Omental fat pad (tissue), 4 donors: ENCODE results near the gene HNRNPA1L2. TPM values are rescaled to one million over a fixed set of nuclear protein-coding genes. Genes with fewer than 3 reads are reported as not detected.
"Not testable (repeated sequence)": the region's sequence is repeated elsewhere in the genome, so short reads cannot be mapped to it uniquely, and the experiment has no call there.

ENCODE experiments used
- ATAC-seq: fragments of 150-250 bp; one replicate; pipeline ENCODE4 v1.9.1; 2016; ENCODE audit warnings: mild to moderate bottlenecking, moderate library complexity; ENCODE audit not compliant: low FRiP score
- DNase-seq: peaks from one replicate; pipeline ENCODE4 v3.0.0-alpha.2; 2019; ENCODE audit warnings: low spot score
- total RNA-seq, 4 donors: library from RNA; depleted of rRNA; stranded (reverse); fragments of >200 nt; gene quantifications; one replicate each; pipeline ENCODE4 v1.1.0, GENCODE V29; 2016
- TF ChIP-seq, protein P1 (sequence below), 3 donors: fragments of 450-650 bp; IDR thresholded peaks; one replicate each; pipeline ENCODE4 v1.5.1; 2016 to 2017; ENCODE audit warnings: antibody characterized with exemption in 3 of 3, mild to moderate bottlenecking in 3 of 3, moderate library complexity in 2 of 3

HNRNPA1L2 gene
- total RNA-seq, result 1 to 10 TPM; 1.1 to 5.2 (median 3.6) TPM

DNA sequence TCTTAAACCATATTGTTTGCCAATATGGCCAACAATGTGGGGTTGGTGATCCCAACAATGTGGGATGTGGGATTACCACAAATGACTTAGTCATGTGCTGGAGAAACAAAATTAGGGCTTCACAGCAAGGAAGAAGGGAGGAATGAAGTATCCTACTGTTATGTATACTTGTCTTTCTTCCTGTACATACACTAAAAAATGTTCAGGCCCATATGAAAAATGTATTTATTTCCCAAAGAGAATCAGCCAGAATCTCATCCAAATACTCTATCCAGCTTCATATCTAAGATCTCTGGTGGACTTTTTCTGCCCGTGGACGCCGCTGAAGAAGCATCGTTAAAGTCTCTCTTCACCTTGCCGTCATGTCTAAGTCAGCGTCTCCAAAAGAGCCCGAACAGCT is at the start of gene HNRNPA1L2:
Gene HNRNPA1L2 (plus strand): TSS at position 301 of the 400 bp plus-strand sequence. CDS start 62 bp downstream, at position 363.
- no peak for DNase-seq
- no peak for ATAC-seq
- TF ChIP-seq, protein P1, sequence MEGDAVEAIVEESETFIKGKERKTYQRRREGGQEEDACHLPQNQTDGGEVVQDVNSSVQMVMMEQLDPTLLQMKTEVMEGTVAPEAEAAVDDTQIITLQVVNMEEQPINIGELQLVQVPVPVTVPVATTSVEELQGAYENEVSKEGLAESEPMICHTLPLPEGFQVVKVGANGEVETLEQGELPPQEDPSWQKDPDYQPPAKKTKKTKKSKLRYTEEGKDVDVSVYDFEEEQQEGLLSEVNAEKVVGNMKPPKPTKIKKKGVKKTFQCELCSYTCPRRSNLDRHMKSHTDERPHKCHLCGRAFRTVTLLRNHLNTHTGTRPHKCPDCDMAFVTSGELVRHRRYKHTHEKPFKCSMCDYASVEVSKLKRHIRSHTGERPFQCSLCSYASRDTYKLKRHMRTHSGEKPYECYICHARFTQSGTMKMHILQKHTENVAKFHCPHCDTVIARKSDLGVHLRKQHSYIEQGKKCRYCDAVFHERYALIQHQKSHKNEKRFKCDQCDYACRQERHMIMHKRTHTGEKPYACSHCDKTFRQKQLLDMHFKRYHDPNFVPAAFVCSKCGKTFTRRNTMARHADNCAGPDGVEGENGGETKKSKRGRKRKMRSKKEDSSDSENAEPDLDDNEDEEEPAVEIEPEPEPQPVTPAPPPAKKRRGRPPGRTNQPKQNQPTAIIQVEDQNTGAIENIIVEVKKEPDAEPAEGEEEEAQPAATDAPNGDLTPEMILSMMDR (IDR thresholded peaks at IDR 0.05), result no peak

DNA sequence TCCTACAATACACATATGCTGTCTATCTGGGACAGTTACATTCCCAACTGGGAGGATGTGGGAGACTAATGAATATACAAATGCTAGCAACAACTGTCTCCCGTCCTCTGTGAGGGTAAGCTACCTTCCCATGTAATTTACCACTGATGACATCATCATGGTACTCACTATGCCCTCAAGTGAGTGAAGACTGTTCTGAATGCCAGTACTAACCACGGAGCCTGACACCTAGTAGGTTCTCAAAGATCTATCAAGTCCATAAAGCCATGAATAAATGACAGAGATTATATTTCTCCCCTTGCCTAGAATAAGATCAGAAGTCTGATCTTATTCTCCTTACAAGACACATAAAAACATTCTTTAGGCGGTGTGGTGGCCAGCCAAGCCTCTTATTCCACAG is 49.1 kb upstream of the HNRNPA1L2 start:
- not testable (repeated sequence) for DNase-seq, ATAC-seq

DNA sequence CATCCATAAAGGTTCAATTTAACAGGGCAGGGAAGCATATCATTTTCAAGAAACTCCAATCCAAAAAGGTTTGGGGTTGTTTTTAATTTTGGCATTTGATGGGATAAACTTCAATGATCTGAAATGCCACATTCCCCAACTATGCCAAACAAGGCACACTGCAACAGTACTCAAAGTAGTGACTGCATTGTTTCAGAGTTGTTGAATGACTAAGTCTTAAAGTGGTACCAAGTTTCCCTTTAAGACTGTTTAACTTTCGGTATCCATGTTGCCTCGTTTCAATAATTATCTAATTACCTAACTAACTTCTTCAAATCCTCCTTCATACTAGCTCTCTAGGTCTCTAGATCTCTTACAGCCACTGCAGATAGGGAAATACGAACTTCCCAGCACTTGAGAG is 48.4 kb upstream of the HNRNPA1L2 start:
- DNase-seq, result not testable (repeated sequence)

GRCh38 chr13:52594295-52594694 is 47.9 kb upstream of the HNRNPA1L2 start:
- not testable (repeated sequence) for ATAC-seq, DNase-seq

More for the DNA sequence above, 48.4 kb upstream of the HNRNPA1L2 start:
- ATAC-seq, result not testable (repeated sequence)

- TF ChIP-seq, protein P1 (IDR thresholded peaks at IDR 0.05), result no peak
- ATAC-seq (no peak), DNase-seq (no peak)
These were observed 44.6 kb upstream of the HNRNPA1L2 start for GRCh38 chr13:52597676-52598075.

GRCh38 chr13:52599037-52599847 is 43.0 kb upstream of the HNRNPA1L2 start:
- no peak for DNase-seq
- TF ChIP-seq, protein P1 (IDR thresholded peaks at IDR 0.05), result no peak
- ATAC-seq, result peak; percentile 24

- TF ChIP-seq, protein P1 (IDR thresholded peaks at IDR 0.05), result no peak
- ATAC-seq (peak; percentile 54), DNase-seq (no peak)
These were observed 42.2 kb upstream of the HNRNPA1L2 start for GRCh38 chr13:52599848-52600603.

- ATAC-seq (no peak), DNase-seq (no peak)
- TF ChIP-seq, protein P1 (IDR thresholded peaks at IDR 0.05), result no peak
These were observed 41.6 kb upstream of the HNRNPA1L2 start for GRCh38 chr13:52600666-52601065.

GRCh38 chr13:52603316-52603715 is 38.9 kb upstream of the HNRNPA1L2 start:
- not testable (repeated sequence) for DNase-seq, ATAC-seq

GRCh38 chr13:52606126-52606525 is 36.1 kb upstream of the HNRNPA1L2 start:
- ATAC-seq, DNase-seq: not testable (repeated sequence)

GRCh38 chr13:52606795-52607194 is 35.4 kb upstream of the HNRNPA1L2 start:
- not testable (repeated sequence) for DNase-seq
- peak; percentile 67 for ATAC-seq

- ATAC-seq, result not testable (repeated sequence)
These were observed 34.0 kb upstream of the HNRNPA1L2 start for GRCh38 chr13:52608184-52608583.

More at GRCh38 chr13:52608184-52608583, 34.0 kb upstream of the HNRNPA1L2 start:
- not testable (repeated sequence) for DNase-seq
